A673 (cell line): Measurements from ENCODE around the gene FAM168A. TPM values are rescaled to one million over a fixed set of nuclear protein-coding genes. Genes with fewer than 3 reads are reported as not detected.

Experiments used
- BruUV-seq: library from RNA; stranded (reverse); fragments of 400-500 nt; replicated peaks from 2 replicates; lab custom pipeline; 2021; lab: Mats Ljungman, UMichigan
- CTCF ChIA-PET: fragments of 300-600 bp; sonication (Branson Sonifier 250); formaldehyde crosslinking; loops from one replicate; lab custom pipeline; 2022; ENCODE audit warnings: antibody characterized with exemption; lab: Charles Lee
- POLR2A ChIA-PET: fragments of 300-600 bp; sonication (Branson Sonifier 250); formaldehyde crosslinking; loops from one replicate; lab custom pipeline; 2022; ENCODE audit warnings: antibody characterized with exemption; ENCODE audit not compliant: low non-redundant PET; lab: Charles Lee
- DNase-seq: peaks from one replicate; pipeline ENCODE4 v3.0.0-alpha.2; 2015; ENCODE audit warnings: low spot score
- H3K27ac ChIP-seq: fragments of 200-600 bp; sonication (generic); 2 replicates; pipeline ENCODE4 v1.5.1; 2016; ENCODE audit warnings: mixed run types, low read depth, mild to moderate bottlenecking, mixed read lengths, antibody characterized with exemption, low read length; ENCODE audit not compliant: poor library complexity, severe bottlenecking
- H3K27me3 ChIP-seq: fragments of 200-600 bp; sonication (generic); replicated peaks from 2 replicates; pipeline ENCODE4 v1.6.1; 2017; ENCODE audit warnings: mixed run types, low read depth, mild to moderate bottlenecking, mixed read lengths, antibody characterized with exemption, low read length; ENCODE audit not compliant: insufficient read depth, poor library complexity
- H3K36me3 ChIP-seq: fragments of 200-600 bp; sonication (generic); 2 replicates; pipeline ENCODE4 v1.6.1; 2016; ENCODE audit warnings: mixed run types, mild to moderate bottlenecking, mixed read lengths, antibody characterized with exemption, low read length; ENCODE audit not compliant: insufficient read depth, poor library complexity, severe bottlenecking
- H3K4me1 ChIP-seq: fragments of 200-600 bp; sonication (generic); 2 replicates; pipeline ENCODE4 v1.6.1; 2017; ENCODE audit warnings: mixed run types, mild to moderate bottlenecking, mixed read lengths, antibody characterized with exemption, low read length; ENCODE audit not compliant: insufficient read depth, poor library complexity, severe bottlenecking
- H3K4me3 ChIP-seq: fragments of 200-600 bp; sonication (generic); 2 replicates; pipeline ENCODE4 v1.5.1; 2016; ENCODE audit warnings: low read depth, mixed run types, mild to moderate bottlenecking, mixed read lengths, low read length; ENCODE audit not compliant: poor library complexity, severe bottlenecking
- H3K9me3 ChIP-seq: fragments of 200-600 bp; sonication (generic); 2 replicates; pipeline ENCODE4 v1.6.1; 2016; ENCODE audit warnings: mixed run types, low read depth, mild to moderate bottlenecking, mixed read lengths, antibody characterized with exemption, low read length; ENCODE audit not compliant: poor library complexity, severe bottlenecking
- CTCF ChIP-seq: fragments of 300-800, 200-600 bp; sonication (generic); conservative IDR thresholded peaks from 2 replicates; pipeline ENCODE4 v1.5.1; 2017; ENCODE audit warnings: low read depth, mild to moderate bottlenecking, antibody characterized with exemption, low read length, moderate library complexity, mixed read lengths
- EZH2 ChIP-seq: fragments of 200-600 bp; sonication (generic); IDR thresholded peaks from 2 replicates; pipeline ENCODE4 v1.6.1; 2017; ENCODE audit warnings: borderline replicate concordance, low read depth, mild to moderate bottlenecking, mixed read lengths, antibody characterized with exemption, low read length; ENCODE audit not compliant: poor library complexity, severe bottlenecking
- intact Hi-C: fragments of 100-400 bp; cut with micrococcal nuclease; formaldehyde crosslinking; loops from one replicate; pipeline ENCODE4 v1.10.0; 2022; ENCODE audit not compliant: unreplicated experiment
- total RNA-seq: library from RNA; stranded (reverse); gene quantifications from 2 replicates; pipeline ENCODE4 v1.2.3, GENCODE V29; 2021

The FAM168A gene
- total RNA-seq, 1 experiment from 2014 or later: 46.1 TPM

DNA sequence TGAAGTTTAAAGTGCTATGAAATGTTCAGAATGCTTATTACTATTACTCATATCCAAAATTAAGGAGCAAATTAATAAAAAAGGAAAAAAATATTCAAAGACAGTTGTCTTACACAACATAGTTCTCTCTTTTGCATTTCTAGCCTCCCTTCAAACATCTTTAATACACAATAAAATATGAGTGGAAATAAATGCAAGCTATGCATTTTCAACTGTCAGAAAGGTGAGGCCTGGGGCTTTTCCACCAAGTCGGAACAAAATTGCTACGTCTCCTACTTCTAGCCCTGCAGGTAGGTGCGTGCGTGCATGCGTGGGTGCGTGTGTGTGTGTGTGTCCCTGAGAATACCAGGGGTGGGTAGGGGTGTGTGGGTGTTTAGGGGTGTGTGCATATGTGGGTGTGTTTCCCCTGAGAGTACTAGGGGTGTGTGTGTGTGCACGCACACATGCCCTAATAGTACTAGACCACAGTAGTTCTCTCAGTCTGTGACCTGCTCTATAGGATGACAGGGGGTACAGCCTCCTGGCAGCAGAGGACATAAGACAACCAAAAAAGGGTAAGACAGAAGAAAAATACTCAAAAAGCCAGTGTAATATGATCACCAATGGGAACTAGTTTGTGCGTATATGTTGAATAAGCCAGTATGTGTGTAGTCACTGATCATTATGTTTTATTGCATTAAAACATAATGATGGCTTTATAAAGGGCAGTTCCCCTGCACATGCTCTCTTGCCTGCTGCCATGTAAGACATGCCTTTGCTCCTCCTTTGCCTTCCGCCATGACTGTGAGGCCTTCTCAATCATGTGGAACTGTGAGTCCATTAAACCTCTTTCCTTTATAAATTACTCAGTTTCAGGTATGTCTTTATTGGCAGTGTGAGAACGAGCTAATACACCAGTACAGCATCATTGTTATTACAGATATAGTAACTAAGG lies 89.4 kb downstream of the FAM168A start:
- Histone ChIP-seq H3K4me1 (no peaks in the 10 kb centered on the region), H3K9me3 (no peaks in the 10 kb centered on the region), H3K27ac (no peak overlapping the region), H3K4me3 (no peak overlapping the region), H3K27me3 (no peaks in the 10 kb centered on the region), H3K36me3 (no peaks in the 10 kb centered on the region)
- intact Hi-C loops: no loop called here
- TF ChIP-seq CTCF: no peak
- TF ChIP-seq EZH2: no peak
- CTCF ChIA-PET: no interaction called here
- no TSS peak for BruUV-seq
- POLR2A ChIA-PET: interaction anchor here (0.6 kb wide), 1 partner anchor 1155 kb away, joined by 7 read pairs; no protein-coding TSS in a partner anchor
- DNase-seq: no peak

GRCh38 chr11:73507086-73507485 lies 90.8 kb downstream of the FAM168A start:
- no peak for DNase-seq
- ChIA-PET POLR2A (no interaction called here), CTCF (no interaction called here)
- TF ChIP-seq EZH2 (no peak), CTCF (no peak)
- H3K4me3 ChIP-seq: no peak overlapping the region
- no peaks in the 10 kb centered on the region for H3K36me3 ChIP-seq
- no peaks in the 10 kb centered on the region for H3K9me3 ChIP-seq
- no TSS peak for BruUV-seq
- intact Hi-C loops: no loop called here
- no peak overlapping the region for H3K27ac ChIP-seq
- no peaks in the 10 kb centered on the region for H3K4me1 ChIP-seq
- no peaks in the 10 kb centered on the region for H3K27me3 ChIP-seq

DNA sequence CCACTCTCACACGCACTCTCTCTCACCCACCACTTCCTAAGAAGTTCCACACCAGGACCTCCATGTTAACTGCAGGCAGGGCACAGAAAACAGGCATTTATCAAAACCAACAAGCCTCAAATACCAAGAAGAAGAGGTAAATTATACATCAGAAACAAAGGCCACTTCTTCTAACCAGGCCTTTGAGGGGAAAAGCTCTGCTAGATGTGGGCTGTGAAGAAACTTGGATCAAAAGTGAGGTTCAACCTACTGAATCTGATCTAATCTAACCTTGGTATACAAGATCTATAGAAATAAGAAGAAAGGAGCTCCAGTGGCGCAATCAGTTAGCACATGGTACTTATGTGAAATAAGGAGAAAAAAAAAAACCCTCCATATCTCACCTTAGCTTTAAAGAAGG lies 91.9 kb downstream of the FAM168A start:
- Histone ChIP-seq H3K27ac (no peak overlapping the region), H3K9me3 (no peaks in the 10 kb centered on the region), H3K27me3 (no peaks in the 10 kb centered on the region), H3K4me3 (no peak overlapping the region), H3K36me3 (no peaks in the 10 kb centered on the region), H3K4me1 (no peaks in the 10 kb centered on the region)
- intact Hi-C loops: no loop called here
- ChIA-PET CTCF (no interaction called here), POLR2A (no interaction called here)
- DNase-seq: no peak
- no peak for TF ChIP-seq EZH2
- TF ChIP-seq CTCF: no peak
- no TSS peak for BruUV-seq
